HepG2 (cell line): ENCODE measurements around the gene NDUFV1. TPM values are rescaled to one million over a fixed set of nuclear protein-coding genes. Genes with fewer than 3 reads are reported as not detected.

ENCODE experiments used
- ARNT ChIP-seq: fragments of 450-650 bp; IDR thresholded peaks from 2 replicates; pipeline ENCODE4 v1.6.1; 2017
- BCLAF1 ChIP-seq: fragments of 450-650 bp; IDR thresholded peaks from 2 replicates; pipeline ENCODE4 v1.6.1; 2017; ENCODE audit warnings: mild to moderate bottlenecking
- CC2D1A ChIP-seq: sonication (generic); formaldehyde crosslinking; IDR thresholded peaks from 2 replicates; pipeline ENCODE4 v1.8.1; 2023; ENCODE audit warnings: mild to moderate bottlenecking, missing genetic modification reagents
- CREBL2 ChIP-seq: sonication (generic); formaldehyde crosslinking; IDR thresholded peaks from 2 replicates; pipeline ENCODE4 v1.8.1; 2023; ENCODE audit warnings: missing genetic modification reagents, mild to moderate bottlenecking, borderline replicate concordance
- EED ChIP-seq: sonication (generic); formaldehyde crosslinking; IDR thresholded peaks from 2 replicates; pipeline ENCODE4 v1.5.0; 2020; ENCODE audit warnings: mild to moderate bottlenecking, missing genetic modification reagents
- FOXM1 ChIP-seq: sonication (generic); formaldehyde crosslinking; IDR thresholded peaks from 2 replicates; pipeline ENCODE4 v1.5.0; 2020; ENCODE audit warnings: missing genetic modification reagents
- GABPB1 ChIP-seq: IDR thresholded peaks from 2 replicates; pipeline ENCODE4 v1.6.1; 2016; ENCODE audit warnings: mild to moderate bottlenecking, missing genetic modification reagents, moderate library complexity, missing compliant biosample characterization
- JDP2 ChIP-seq: sonication (generic); formaldehyde crosslinking; IDR thresholded peaks from 2 replicates; pipeline ENCODE4 v1.8.1; 2022; ENCODE audit warnings: missing genetic modification reagents, borderline replicate concordance
- KLF6 ChIP-seq: IDR thresholded peaks from 2 replicates; pipeline ENCODE4 v1.8.0; 2016; ENCODE audit warnings: missing biosample characterization, missing genetic modification reagents
- MEF2D ChIP-seq: sonication (generic); formaldehyde crosslinking; IDR thresholded peaks from 2 replicates; pipeline ENCODE4 v1.5.1; 2020; ENCODE audit warnings: mild to moderate bottlenecking, missing genetic modification reagents
- MTERF4 ChIP-seq: sonication (generic); formaldehyde crosslinking; IDR thresholded peaks from 2 replicates; pipeline ENCODE4 v1.8.0; 2023; ENCODE audit warnings: mild to moderate bottlenecking, missing genetic modification reagents
- NR2C2 ChIP-seq: sonication (generic); formaldehyde crosslinking; IDR thresholded peaks from 2 replicates; pipeline ENCODE4 v1.4.0; 2020; ENCODE audit warnings: missing genetic modification reagents, mild to moderate bottlenecking, moderate library complexity, borderline replicate concordance
- NR2F6 ChIP-seq, 2 experiments: IDR thresholded peaks; 2 replicates each; pipeline ENCODE4 v1.6.1; 2016; ENCODE audit warnings: antibody characterized with exemption in 1 of 2, mild to moderate bottlenecking in 1 of 2
- PAWR ChIP-seq: sonication (generic); formaldehyde crosslinking; IDR thresholded peaks from 2 replicates; pipeline ENCODE4 v1.4.0; 2020; ENCODE audit warnings: missing genetic modification reagents, mild to moderate bottlenecking, borderline replicate concordance
- SKIL ChIP-seq: sonication (generic); formaldehyde crosslinking; IDR thresholded peaks from 2 replicates; pipeline ENCODE4 v1.8.0; 2022; ENCODE audit warnings: missing genetic modification reagents, mild to moderate bottlenecking, moderate library complexity, borderline replicate concordance
- SMAD9 ChIP-seq: sonication (generic); formaldehyde crosslinking; IDR thresholded peaks from 2 replicates; pipeline ENCODE4 v1.5.1; 2020; ENCODE audit warnings: mild to moderate bottlenecking, missing genetic modification reagents
- SUZ12 ChIP-seq: fragments of 150-350 bp; IDR thresholded peaks from 2 replicates; pipeline ENCODE4 v1.6.1; 2014; ENCODE audit warnings: low read depth, low read length
- TBX3 ChIP-seq: fragments of 450-650 bp; IDR thresholded peaks from 2 replicates; pipeline ENCODE4 v1.6.1; 2017; ENCODE audit warnings: antibody characterized with exemption, mild to moderate bottlenecking, inconsistent platforms, borderline replicate concordance
- TOPORS ChIP-seq: sonication (generic); formaldehyde crosslinking; IDR thresholded peaks from 2 replicates; pipeline ENCODE4 v1.8.0; 2023; ENCODE audit warnings: mild to moderate bottlenecking, missing genetic modification reagents
- XBP1 ChIP-seq: sonication (generic); formaldehyde crosslinking; IDR thresholded peaks from 2 replicates; pipeline ENCODE4 v1.5.0; 2020; ENCODE audit warnings: missing genetic modification reagents
- ZBTB33 ChIP-seq: sonication (generic); formaldehyde crosslinking; IDR thresholded peaks from 2 replicates; pipeline ENCODE4 v1.4.0; 2020; ENCODE audit warnings: missing genetic modification reagents
- ZNF431 ChIP-seq: sonication (generic); formaldehyde crosslinking; IDR thresholded peaks from 2 replicates; pipeline ENCODE4 v1.9.0; 2022; ENCODE audit warnings: missing genetic modification reagents, low read depth, mild to moderate bottlenecking, borderline replicate concordance
- ZNF432 ChIP-seq: sonication (generic); formaldehyde crosslinking; IDR thresholded peaks from 2 replicates; pipeline ENCODE4 v1.5.0; 2020; ENCODE audit warnings: missing genetic modification reagents, mild to moderate bottlenecking, borderline replicate concordance
- polyA plus RNA-seq, 8 experiments: library from polyadenylated mRNA; depleted of rRNA in 3 of 8; stranded (reverse) in 7 of 8; unstranded in 1 of 8; fragments of >200 nt; fragmentation: Illumina TruSeq in 4 of 8; extraction: Trizol in 4 of 8; gene quantifications; 2 replicates each; pipeline versions ENCODE4 v1.2.1 to v1.2.3, GENCODE V29; 2011 to 2016; ENCODE audit warnings: low read depth in 4 of 8, missing spikeins in 1 of 8, mixed read lengths in 1 of 8; ENCODE audit not compliant: insufficient read depth in 1 of 8
- total RNA-seq, 5 experiments: library from RNA; depleted of rRNA; stranded (reverse); fragments of >200 nt; fragmentation: Illumina TruSeq; extraction: Trizol; gene quantifications; 2 replicates each; pipeline ENCODE4 v1.2.3, GENCODE V29; 2016; ENCODE audit warnings: low read depth in 1 of 5

The NDUFV1 gene
- total and polyA plus RNA-seq, 2 of the 13 experiments (the other 11 are each of a cell fraction or from before 2014, with no cell fraction given) = 88.9 to 137 TPM

- no peak for TF ChIP-seq SKIL (CRISPR knock-in tag)
- TF ChIP-seq XBP1 (CRISPR knock-in tag) = no peak
- no peak for TF ChIP-seq ARNT
- no peak for TF ChIP-seq JDP2 (CRISPR knock-in tag)
- TF ChIP-seq FOXM1 (CRISPR knock-in tag) = no peak
- TF ChIP-seq SUZ12 = no peak
- 0 out of 2 replicates have a peak, but pooled peaks have one; percentile 32 for TF ChIP-seq TOPORS (CRISPR knock-in tag)
- TF ChIP-seq MTERF4 (CRISPR knock-in tag) = no peak
- TF ChIP-seq NR2F6 (IDR thresholded peaks at IDR 0.05) = peak; percentile 77
- peak; percentile 69; the same call in 1 of the 2 replicates for TF ChIP-seq NR2F6 (CRISPR knock-in tag; IDR thresholded peaks at IDR 0.05)
- TF ChIP-seq ZNF431 (CRISPR knock-in tag) = no peak
- TF ChIP-seq ZNF432 (CRISPR knock-in tag) = no peak
- no peak for TF ChIP-seq CC2D1A
- TF ChIP-seq EED (CRISPR knock-in tag) = no peak
- TF ChIP-seq MEF2D = no peak
- TF ChIP-seq SMAD9 = no peak
- TF ChIP-seq CREBL2 (CRISPR knock-in tag) = no peak
- peak; percentile 11; the same call in 1 of the 2 replicates for TF ChIP-seq GABPB1 (CRISPR knock-in tag)
- no peak for TF ChIP-seq NR2C2 (CRISPR knock-in tag)
- no peak for TF ChIP-seq PAWR (CRISPR knock-in tag)
- no peak for TF ChIP-seq KLF6 (CRISPR knock-in tag)
- TF ChIP-seq ZBTB33 = peak; percentile 81
- TF ChIP-seq TBX3 = no peak
- TF ChIP-seq BCLAF1 = no peak
These were observed 27.1 kb downstream of the NDUFV1 start (continued) for GRCh38 chr11:67633758-67634365.
